ENCODE measurements around the gene COL5A1.

The COL5A1 gene

DNA sequence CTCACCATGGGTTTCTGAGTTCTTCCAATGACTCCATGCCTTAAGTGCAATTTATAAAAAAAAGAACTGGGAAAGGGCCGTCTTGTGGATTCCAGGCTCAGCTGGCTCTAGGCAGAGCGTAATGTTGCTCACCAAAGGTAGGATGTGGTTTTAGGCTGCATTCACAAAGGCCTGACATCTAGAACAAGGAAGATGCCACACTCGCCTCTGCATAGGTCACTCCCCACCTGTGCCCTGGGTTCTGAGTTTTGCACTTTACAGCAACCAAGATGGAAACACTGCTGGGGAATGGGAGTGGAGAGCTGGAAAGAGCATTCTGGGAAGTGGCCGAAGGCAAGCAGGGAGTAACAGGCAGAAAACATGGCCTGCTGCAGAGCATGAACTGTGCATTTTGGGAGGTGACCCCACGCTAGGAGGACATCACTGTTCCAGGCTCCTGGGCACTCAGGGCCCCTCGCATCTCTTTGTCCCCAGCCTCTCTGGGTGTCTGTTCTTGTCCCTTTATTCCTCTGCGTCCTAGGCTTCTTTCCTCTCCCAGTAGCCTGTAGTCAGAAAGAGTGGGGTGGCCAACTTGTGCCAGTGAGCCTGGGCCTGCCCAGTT is 251.3 kb downstream of the COL5A1 start:
- TF ChIP-seq NFIC (IDR thresholded peaks at IDR 0.05) (no peak), EP300 (IDR thresholded peaks at IDR 0.05; ENCODE audit: borderline replicate concordance) (no peak), TAF1 (IDR thresholded peaks at IDR 0.05; ENCODE audit: low read depth) (no peak), YY1 (IDR thresholded peaks at IDR 0.05; ENCODE audit: low read depth) (no peak), RAD21 (IDR thresholded peaks at IDR 0.05; ENCODE audit: low read depth) (no peak), CEBPB (IDR thresholded peaks at IDR 0.05) (no peak), ZBTB7A (IDR thresholded peaks at IDR 0.05; ENCODE audit: low read depth) (no peak), TEAD4 (IDR thresholded peaks at IDR 0.05) (no peak), CREB1 (IDR thresholded peaks at IDR 0.05; ENCODE audit: low read depth) (no peak)
- TF ChIP-seq, protein P1, sequence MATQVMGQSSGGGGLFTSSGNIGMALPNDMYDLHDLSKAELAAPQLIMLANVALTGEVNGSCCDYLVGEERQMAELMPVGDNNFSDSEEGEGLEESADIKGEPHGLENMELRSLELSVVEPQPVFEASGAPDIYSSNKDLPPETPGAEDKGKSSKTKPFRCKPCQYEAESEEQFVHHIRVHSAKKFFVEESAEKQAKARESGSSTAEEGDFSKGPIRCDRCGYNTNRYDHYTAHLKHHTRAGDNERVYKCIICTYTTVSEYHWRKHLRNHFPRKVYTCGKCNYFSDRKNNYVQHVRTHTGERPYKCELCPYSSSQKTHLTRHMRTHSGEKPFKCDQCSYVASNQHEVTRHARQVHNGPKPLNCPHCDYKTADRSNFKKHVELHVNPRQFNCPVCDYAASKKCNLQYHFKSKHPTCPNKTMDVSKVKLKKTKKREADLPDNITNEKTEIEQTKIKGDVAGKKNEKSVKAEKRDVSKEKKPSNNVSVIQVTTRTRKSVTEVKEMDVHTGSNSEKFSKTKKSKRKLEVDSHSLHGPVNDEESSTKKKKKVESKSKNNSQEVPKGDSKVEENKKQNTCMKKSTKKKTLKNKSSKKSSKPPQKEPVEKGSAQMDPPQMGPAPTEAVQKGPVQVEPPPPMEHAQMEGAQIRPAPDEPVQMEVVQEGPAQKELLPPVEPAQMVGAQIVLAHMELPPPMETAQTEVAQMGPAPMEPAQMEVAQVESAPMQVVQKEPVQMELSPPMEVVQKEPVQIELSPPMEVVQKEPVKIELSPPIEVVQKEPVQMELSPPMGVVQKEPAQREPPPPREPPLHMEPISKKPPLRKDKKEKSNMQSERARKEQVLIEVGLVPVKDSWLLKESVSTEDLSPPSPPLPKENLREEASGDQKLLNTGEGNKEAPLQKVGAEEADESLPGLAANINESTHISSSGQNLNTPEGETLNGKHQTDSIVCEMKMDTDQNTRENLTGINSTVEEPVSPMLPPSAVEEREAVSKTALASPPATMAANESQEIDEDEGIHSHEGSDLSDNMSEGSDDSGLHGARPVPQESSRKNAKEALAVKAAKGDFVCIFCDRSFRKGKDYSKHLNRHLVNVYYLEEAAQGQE (IDR thresholded peaks at IDR 0.05; ENCODE audit: low read depth) = no peak
- TF ChIP-seq, protein P2, sequence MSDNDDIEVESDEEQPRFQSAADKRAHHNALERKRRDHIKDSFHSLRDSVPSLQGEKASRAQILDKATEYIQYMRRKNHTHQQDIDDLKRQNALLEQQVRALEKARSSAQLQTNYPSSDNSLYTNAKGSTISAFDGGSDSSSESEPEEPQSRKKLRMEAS (IDR thresholded peaks at IDR 0.05) = no peak

Data from Ishikawa (cell line).